Endothelial cell (in vitro differentiated cells): ENCODE results near the gene C16orf89. TPM values are rescaled to one million over a fixed set of nuclear protein-coding genes. Genes with fewer than 3 reads are reported as not detected.

ENCODE experiments used
- DNase-seq: peaks from one replicate; pipeline ENCODE4 v3.0.0; 2021; ENCODE audit warnings: low spot score
- H3K27ac Mint-ChIP-seq: one replicate; pipeline ENCODE4 v1.8.0; 2021; ENCODE audit warnings: mixed read lengths, inconsistent platforms; ENCODE audit not compliant: unreplicated experiment
- H3K27me3 Mint-ChIP-seq: one replicate; pipeline ENCODE4 v1.8.0; 2021; ENCODE audit warnings: mild to moderate bottlenecking, moderate library complexity, mixed read lengths, inconsistent platforms; ENCODE audit not compliant: unreplicated experiment
- H3K36me3 Mint-ChIP-seq: one replicate; pipeline ENCODE4 v1.8.0; 2021; ENCODE audit warnings: mild to moderate bottlenecking, low read depth, mixed read lengths, inconsistent platforms; ENCODE audit not compliant: unreplicated experiment
- H3K4me1 Mint-ChIP-seq: one replicate; pipeline ENCODE4 v1.8.0; 2021; ENCODE audit warnings: mild to moderate bottlenecking, mixed read lengths, inconsistent platforms; ENCODE audit not compliant: unreplicated experiment
- H3K4me3 Mint-ChIP-seq: one replicate; pipeline ENCODE4 v1.8.0; 2021; ENCODE audit warnings: mild to moderate bottlenecking, mixed read lengths, inconsistent platforms; ENCODE audit not compliant: unreplicated experiment
- H3K9me3 Mint-ChIP-seq: one replicate; pipeline ENCODE4 v1.8.0; 2021; ENCODE audit warnings: mixed read lengths, inconsistent platforms; ENCODE audit not compliant: unreplicated experiment
- total RNA-seq: library from RNA; stranded (reverse); fragmentation: NEBNext Ultra II Directional; extraction: Animal tissue kit (Norgen Biotek cat#: 25700); gene quantifications from one replicate; pipeline ENCODE4 v1.2.1, GENCODE V29; 2021; ENCODE audit not compliant: unreplicated experiment
- TF ChIP-seq, protein P1 (sequence below): fragments of 200-600 bp; sonication (generic); IDR thresholded peaks from one replicate; pipeline ENCODE4 v1.5.0; 2021; ENCODE audit warnings: antibody characterized with exemption; ENCODE audit not compliant: unreplicated experiment

Gene C16orf89
- total RNA-seq, 1 donor from 2014 or later, result not detected

- Mint-ChIP-seq H3K9me3 (no peaks in the 10 kb centered on the region), H3K4me1 (peaks cover 9% of the 10 kb centered on the region), H3K27ac (no peak overlapping the region), H3K4me3 (peak overlapping the region; percentile 11), H3K27me3 (peaks cover 13% of the 10 kb centered on the region), H3K36me3 (peaks cover 9% of the 10 kb centered on the region)
- TF ChIP-seq, protein P1, sequence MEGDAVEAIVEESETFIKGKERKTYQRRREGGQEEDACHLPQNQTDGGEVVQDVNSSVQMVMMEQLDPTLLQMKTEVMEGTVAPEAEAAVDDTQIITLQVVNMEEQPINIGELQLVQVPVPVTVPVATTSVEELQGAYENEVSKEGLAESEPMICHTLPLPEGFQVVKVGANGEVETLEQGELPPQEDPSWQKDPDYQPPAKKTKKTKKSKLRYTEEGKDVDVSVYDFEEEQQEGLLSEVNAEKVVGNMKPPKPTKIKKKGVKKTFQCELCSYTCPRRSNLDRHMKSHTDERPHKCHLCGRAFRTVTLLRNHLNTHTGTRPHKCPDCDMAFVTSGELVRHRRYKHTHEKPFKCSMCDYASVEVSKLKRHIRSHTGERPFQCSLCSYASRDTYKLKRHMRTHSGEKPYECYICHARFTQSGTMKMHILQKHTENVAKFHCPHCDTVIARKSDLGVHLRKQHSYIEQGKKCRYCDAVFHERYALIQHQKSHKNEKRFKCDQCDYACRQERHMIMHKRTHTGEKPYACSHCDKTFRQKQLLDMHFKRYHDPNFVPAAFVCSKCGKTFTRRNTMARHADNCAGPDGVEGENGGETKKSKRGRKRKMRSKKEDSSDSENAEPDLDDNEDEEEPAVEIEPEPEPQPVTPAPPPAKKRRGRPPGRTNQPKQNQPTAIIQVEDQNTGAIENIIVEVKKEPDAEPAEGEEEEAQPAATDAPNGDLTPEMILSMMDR, result no peak
- no peak for DNase-seq
Observed at GRCh38 chr16:5030251-5030870, 35.4 kb downstream of the C16orf89 start.

DNA sequence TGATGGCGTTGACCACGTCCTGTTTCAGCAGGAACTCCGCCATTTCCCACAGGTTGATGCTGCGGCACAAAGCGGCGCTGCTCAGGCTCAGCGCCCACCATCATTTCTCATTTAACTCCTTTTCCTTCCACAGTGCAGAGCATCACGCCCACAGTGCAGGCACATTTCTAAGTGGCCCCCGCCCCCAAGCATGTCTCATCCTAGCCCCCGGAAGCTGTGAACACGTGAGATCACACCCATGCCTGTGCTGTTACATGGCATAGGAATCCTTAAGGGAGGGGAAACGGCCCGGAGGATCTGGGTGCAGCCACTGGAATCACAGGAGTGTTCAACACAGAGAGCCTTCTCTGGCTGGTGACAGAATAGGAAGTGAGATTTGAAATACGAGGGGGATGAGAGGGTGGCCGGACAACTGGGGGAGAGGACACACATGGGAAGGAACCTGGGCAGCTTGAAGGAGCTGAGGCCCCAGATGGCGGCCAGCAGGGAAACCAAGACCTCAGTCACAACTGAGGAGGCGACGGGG lies 36.7 kb downstream of the C16orf89 start:
- TF ChIP-seq, protein P1, result no peak
- Mint-ChIP-seq H3K4me3 (peak overlapping the region; percentile 59), H3K4me1 (peaks cover 5% of the 10 kb centered on the region), H3K9me3 (no peaks in the 10 kb centered on the region), H3K27ac (no peak overlapping the region), H3K36me3 (peaks cover 5% of the 10 kb centered on the region), H3K27me3 (peaks cover 13% of the 10 kb centered on the region)
- DNase-seq, result no peak

- Mint-ChIP-seq H3K4me1 (peaks cover under 1% of the 10 kb centered on the region), H3K9me3 (no peaks in the 10 kb centered on the region), H3K27me3 (peaks cover 10% of the 10 kb centered on the region), H3K36me3 (peaks cover 3% of the 10 kb centered on the region), H3K27ac (no peak overlapping the region), H3K4me3 (no peak overlapping the region)
- no peak for DNase-seq
- TF ChIP-seq, protein P1, result no peak
Observed at GRCh38 chr16:5027575-5028235, 38.1 kb downstream of the C16orf89 start.

DNA sequence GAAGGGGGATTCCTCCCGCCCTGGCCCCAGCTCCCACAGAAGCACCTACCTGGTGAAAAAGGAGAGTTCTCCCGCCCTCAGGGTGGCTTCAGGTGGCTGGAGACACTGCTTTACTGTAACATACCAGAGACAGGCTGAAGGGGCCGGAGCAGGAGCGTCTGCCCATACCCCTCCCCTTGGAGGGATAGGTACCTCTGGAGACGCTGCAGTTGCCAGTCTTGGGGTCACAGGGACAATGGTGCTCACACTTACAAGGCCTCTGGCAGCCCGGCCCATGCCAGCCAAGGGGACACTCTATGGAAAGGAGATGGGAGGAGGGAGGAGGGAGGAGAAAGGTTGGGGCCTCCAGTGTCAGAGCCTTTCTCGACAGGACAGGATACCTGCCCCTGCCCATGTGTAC lies 38.7 kb downstream of the C16orf89 start:
- H3K9me3 Mint-ChIP-seq, result no peaks in the 10 kb centered on the region
- TF ChIP-seq, protein P1, result no peak
- H3K4me3 Mint-ChIP-seq, result no peak overlapping the region
- peaks cover 8% of the 10 kb centered on the region for H3K27me3 Mint-ChIP-seq
- H3K4me1 Mint-ChIP-seq, result no peaks in the 10 kb centered on the region
- no peak for DNase-seq
- H3K27ac Mint-ChIP-seq, result no peak overlapping the region
- H3K36me3 Mint-ChIP-seq, result peaks cover 3% of the 10 kb centered on the region

- no peak for DNase-seq
- Mint-ChIP-seq H3K4me3 (no peak overlapping the region), H3K9me3 (no peaks in the 10 kb centered on the region), H3K36me3 (peaks cover 3% of the 10 kb centered on the region), H3K4me1 (no peaks in the 10 kb centered on the region), H3K27me3 (peaks cover 8% of the 10 kb centered on the region), H3K27ac (no peak overlapping the region)
- TF ChIP-seq, protein P1, result no peak
Observed at GRCh38 chr16:5026664-5027063, 39.1 kb downstream of the C16orf89 start.
